K562 (cell line): ENCODE measurements around the gene PCYT1A. TPM values are rescaled to one million over a fixed set of nuclear protein-coding genes. Genes with fewer than 3 reads are reported as not detected.

Experiments
- ARID1B ChIP-seq: fragments of 450-650 bp; IDR thresholded peaks from 2 replicates; pipeline ENCODE4 v1.6.1; 2016; ENCODE audit warnings: antibody characterized with exemption, mild to moderate bottlenecking, inconsistent platforms
- ARNT ChIP-seq, 2 experiments: fragments of 450-650 bp; IDR thresholded peaks; 2 replicates each; pipeline ENCODE4 v1.6.1; 2016; ENCODE audit warnings: mild to moderate bottlenecking in 1 of 2
- BRF1 ChIP-seq: IDR thresholded peaks from 3 replicates; pipeline ENCODE4 v1.6.1; 2011; ENCODE audit warnings: borderline replicate concordance, mild to moderate bottlenecking; ENCODE audit not compliant: insufficient read length; ENCODE audit errors: extremely low read depth
- DMBX1 ChIP-seq: fragments of 250-450 bp; sonication (Bioruptor Pico); IDR thresholded peaks from 2 replicates; pipeline ENCODE4 v1.8.0; 2022; ENCODE audit warnings: inconsistent platforms, mild to moderate bottlenecking, moderate library complexity, borderline replicate concordance
- EGR1 ChIP-seq: fragments of 450-650 bp; conservative IDR thresholded peaks from 2 replicates; pipeline ENCODE4 v1.6.1; 2017; ENCODE audit warnings: mild to moderate bottlenecking
- EHMT2 ChIP-seq: fragments of 450-650 bp; IDR thresholded peaks from 2 replicates; pipeline ENCODE4 v1.6.1; 2018; ENCODE audit warnings: antibody characterized with exemption
- FOXK2 ChIP-seq, 2 experiments: fragments of 450-650 bp; IDR thresholded peaks in 1 of 2; conservative IDR thresholded peaks in 1 of 2; 2 replicates each; pipeline ENCODE4 v1.6.1; 2016; ENCODE audit warnings: low read depth in 2 of 2, mild to moderate bottlenecking in 1 of 2
- MCM7 ChIP-seq, 2 experiments: fragments of 450-650 bp; IDR thresholded peaks; 2 replicates each; pipeline ENCODE4 v1.6.1; 2016 to 2018
- MECOM ChIP-seq: fragments of 250-450 bp; sonication (Bioruptor Pico); IDR thresholded peaks from 2 replicates; pipeline ENCODE4 v1.8.0; 2022; ENCODE audit warnings: inconsistent platforms
- NCOA4 ChIP-seq: fragments of 450-650 bp; IDR thresholded peaks from 2 replicates; pipeline ENCODE4 v1.6.1; 2018; ENCODE audit warnings: mild to moderate bottlenecking; ENCODE audit not compliant: partially characterized antibody
- NFATC3 ChIP-seq: fragments of 450-650 bp; IDR thresholded peaks from 2 replicates; pipeline ENCODE4 v1.6.1; 2017; ENCODE audit warnings: mild to moderate bottlenecking
- NR2C1 ChIP-seq, 2 experiments: fragments of 450-650 bp; IDR thresholded peaks; 2 replicates each; pipeline ENCODE4 v1.6.1; 2017; ENCODE audit warnings: mild to moderate bottlenecking in 2 of 2, antibody characterized with exemption in 1 of 2, inconsistent platforms in 1 of 2, missing compliant biosample characterization in 1 of 2, missing genetic modification characterization in 1 of 2
- NUFIP1 ChIP-seq: fragments of 450-650 bp; IDR thresholded peaks from 2 replicates; pipeline ENCODE4 v1.6.1; 2018; ENCODE audit not compliant: partially characterized antibody
- OTX1 ChIP-seq: fragments of 450-650 bp; formaldehyde crosslinking; IDR thresholded peaks from 2 replicates; pipeline ENCODE4 v1.4.0; 2022; ENCODE audit warnings: mild to moderate bottlenecking
- PHB2 ChIP-seq: fragments of 450-650 bp; IDR thresholded peaks from 2 replicates; pipeline ENCODE4 v1.6.1; 2017; ENCODE audit warnings: low read depth
- PHF20 ChIP-seq: fragments of 450-650 bp; IDR thresholded peaks from 2 replicates; pipeline ENCODE4 v1.6.1; 2018; ENCODE audit not compliant: partially characterized antibody
- SMAD4 ChIP-seq: fragments of 250-450 bp; sonication (Bioruptor Pico); conservative IDR thresholded peaks from 2 replicates; pipeline ENCODE4 v1.8.0; 2021; ENCODE audit warnings: inconsistent platforms, mild to moderate bottlenecking, moderate library complexity
- ZEB2 ChIP-seq: fragments of 450-650 bp; IDR thresholded peaks from 2 replicates; pipeline ENCODE4 v1.6.1; 2016
- polyA plus RNA-seq, 8 experiments: library from polyadenylated mRNA; depleted of rRNA in 4 of 8; stranded (reverse) in 5 of 8; unstranded in 3 of 8; fragments of >200 nt; fragmentation: Nextera tagmentation in 2 of 8; fragmentation: Illumina TruSeq in 1 of 8; extraction: Ambion mirVana in 2 of 8; extraction: Trizol in 1 of 8; gene quantifications; 2 replicates each; pipeline versions ENCODE4 v1.2.1 to v1.2.3, GENCODE V29; 2011 to 2014; ENCODE audit warnings: inconsistent platforms in 1 of 8, missing spikeins in 1 of 8
- total RNA-seq, 7 experiments: library from RNA; depleted of rRNA in 6 of 7; stranded (reverse); fragments of >200 nt in 6 of 7; fragmentation: Illumina TruSeq in 2 of 7; extraction: Trizol in 2 of 7; gene quantifications; 2 replicates each; pipeline versions ENCODE4 v1.2.1 to v1.2.3, GENCODE V29; 2011 to 2021; ENCODE audit warnings: low replicate concordance in 1 of 7
- TF ChIP-seq, protein P1 (sequence below), 2 experiments: fragments of 150-350 bp in 1 of 2; IDR thresholded peaks; 2 replicates each; pipeline ENCODE4 v1.6.1; 2012 to 2016; ENCODE audit warnings: low read depth in 2 of 2, low read length in 2 of 2, mild to moderate bottlenecking in 1 of 2, moderate library complexity in 1 of 2
- TF ChIP-seq, protein P2 (sequence below): fragments of 450-650 bp; formaldehyde crosslinking; IDR thresholded peaks from 2 replicates; pipeline ENCODE4 v1.4.0; 2022; ENCODE audit warnings: missing genetic modification characterization
- TF ChIP-seq, protein P3 (sequence below): fragments of 450-650 bp; conservative IDR thresholded peaks from 2 replicates; pipeline ENCODE4 v1.6.1; 2016; ENCODE audit warnings: missing genetic modification characterization, low read depth, mild to moderate bottlenecking, missing compliant biosample characterization, moderate library complexity
- TF ChIP-seq, protein P4 (sequence below): fragments of 450-650 bp; formaldehyde crosslinking; IDR thresholded peaks from 2 replicates; pipeline ENCODE4 v1.4.0; 2022; ENCODE audit warnings: missing genetic modification characterization

PCYT1A gene
- total and polyA plus RNA-seq, 9 of the 15 experiments (the other 6 are each of a cell fraction or from before 2014, with no cell fraction given): 13.4 to 62.8 (median 49.4) TPM

DNA sequence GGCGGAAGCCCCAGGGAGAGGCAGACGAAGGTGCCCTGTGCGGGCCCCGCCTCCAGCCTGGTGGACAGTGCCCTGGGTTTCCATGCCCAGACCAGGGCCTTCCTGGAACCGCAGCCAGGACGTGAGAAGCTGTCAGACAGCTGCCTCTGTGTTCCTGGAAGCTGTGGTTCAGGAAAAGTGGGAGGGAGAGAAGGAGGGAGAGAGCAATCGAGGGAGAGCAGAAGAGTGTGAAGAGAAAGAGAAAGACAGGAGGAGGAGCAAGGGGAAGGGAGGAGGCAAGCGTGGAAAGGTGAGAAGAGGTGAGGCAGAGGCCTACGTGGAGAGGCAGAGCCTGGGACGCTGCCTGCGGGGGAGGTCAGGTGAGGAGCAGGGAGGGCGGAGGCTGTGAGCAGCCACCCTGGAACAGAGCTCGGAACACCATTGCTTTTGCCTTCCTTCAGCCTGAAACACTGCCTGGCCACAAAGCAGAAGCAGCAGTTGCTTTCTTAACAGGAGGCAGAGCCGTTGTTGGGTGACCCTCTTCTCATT lies 94.9 kb downstream of the PCYT1A start (continued):
- TF ChIP-seq SMAD4 (0 out of 2 replicates have a peak, but pooled peaks have one; percentile 28), NCOA4 (peak; percentile 68), PHB2 (peak; percentile 55; the same call in 1 of the 2 replicates), OTX1 (peak; percentile 77; the same call in 1 of the 2 replicates), FOXK2 (conservative IDR thresholded peaks at IDR 0.05 in 1 of 2, IDR thresholded peaks at IDR 0.05 in 1 of 2; ENCODE audit: low read depth in 2 of 2) (0 out of 4 replicates have a peak, but pooled peaks of 1 of the 2 experiments have one; percentile 28), EHMT2 (0 out of 2 replicates have a peak, but pooled peaks have one; percentile 13), MECOM (CRISPR knock-in tag) (no peak), ARNT (IDR thresholded peaks at IDR 0.05) (0 out of 4 replicates have a peak, but pooled peaks of 1 of the 2 experiments have one; percentile 24), NFATC3 (no peak), BRF1 (no peak), DMBX1 (CRISPR knock-in tag) (0 out of 2 replicates have a peak, but pooled peaks have one; percentile 24), ZEB2 (peak; percentile 86), NR2C1 (IDR thresholded peaks at IDR 0.05) (no peak), NR2C1 (tag; IDR thresholded peaks at IDR 0.05) (0 out of 2 replicates have a peak, but pooled peaks have one; percentile 24), NUFIP1 (no peak), PHF20 (peak; percentile 62), EGR1 (0 out of 2 replicates have a peak, but pooled peaks have one; percentile 20), MCM7 (IDR thresholded peaks at IDR 0.05) (no peak), ARID1B (peak; percentile 53)
- TF ChIP-seq, protein P1, sequence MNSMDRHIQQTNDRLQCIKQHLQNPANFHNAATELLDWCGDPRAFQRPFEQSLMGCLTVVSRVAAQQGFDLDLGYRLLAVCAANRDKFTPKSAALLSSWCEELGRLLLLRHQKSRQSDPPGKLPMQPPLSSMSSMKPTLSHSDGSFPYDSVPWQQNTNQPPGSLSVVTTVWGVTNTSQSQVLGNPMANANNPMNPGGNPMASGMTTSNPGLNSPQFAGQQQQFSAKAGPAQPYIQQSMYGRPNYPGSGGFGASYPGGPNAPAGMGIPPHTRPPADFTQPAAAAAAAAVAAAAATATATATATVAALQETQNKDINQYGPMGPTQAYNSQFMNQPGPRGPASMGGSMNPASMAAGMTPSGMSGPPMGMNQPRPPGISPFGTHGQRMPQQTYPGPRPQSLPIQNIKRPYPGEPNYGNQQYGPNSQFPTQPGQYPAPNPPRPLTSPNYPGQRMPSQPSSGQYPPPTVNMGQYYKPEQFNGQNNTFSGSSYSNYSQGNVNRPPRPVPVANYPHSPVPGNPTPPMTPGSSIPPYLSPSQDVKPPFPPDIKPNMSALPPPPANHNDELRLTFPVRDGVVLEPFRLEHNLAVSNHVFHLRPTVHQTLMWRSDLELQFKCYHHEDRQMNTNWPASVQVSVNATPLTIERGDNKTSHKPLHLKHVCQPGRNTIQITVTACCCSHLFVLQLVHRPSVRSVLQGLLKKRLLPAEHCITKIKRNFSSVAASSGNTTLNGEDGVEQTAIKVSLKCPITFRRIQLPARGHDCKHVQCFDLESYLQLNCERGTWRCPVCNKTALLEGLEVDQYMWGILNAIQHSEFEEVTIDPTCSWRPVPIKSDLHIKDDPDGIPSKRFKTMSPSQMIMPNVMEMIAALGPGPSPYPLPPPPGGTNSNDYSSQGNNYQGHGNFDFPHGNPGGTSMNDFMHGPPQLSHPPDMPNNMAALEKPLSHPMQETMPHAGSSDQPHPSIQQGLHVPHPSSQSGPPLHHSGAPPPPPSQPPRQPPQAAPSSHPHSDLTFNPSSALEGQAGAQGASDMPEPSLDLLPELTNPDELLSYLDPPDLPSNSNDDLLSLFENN (IDR thresholded peaks at IDR 0.05; ENCODE audit: low read depth in 2 of 2, low read length in 2 of 2): no peak
- TF ChIP-seq, protein P2, sequence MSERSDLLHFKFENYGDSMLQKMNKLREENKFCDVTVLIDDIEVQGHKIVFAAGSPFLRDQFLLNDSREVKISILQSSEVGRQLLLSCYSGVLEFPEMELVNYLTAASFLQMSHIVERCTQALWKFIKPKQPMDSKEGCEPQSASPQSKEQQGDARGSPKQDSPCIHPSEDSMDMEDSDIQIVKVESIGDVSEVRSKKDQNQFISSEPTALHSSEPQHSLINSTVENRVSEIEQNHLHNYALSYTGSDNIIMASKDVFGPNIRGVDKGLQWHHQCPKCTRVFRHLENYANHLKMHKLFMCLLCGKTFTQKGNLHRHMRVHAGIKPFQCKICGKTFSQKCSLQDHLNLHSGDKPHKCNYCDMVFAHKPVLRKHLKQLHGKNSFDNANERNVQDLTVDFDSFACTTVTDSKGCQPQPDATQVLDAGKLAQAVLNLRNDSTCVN: peak; percentile 92
- TF ChIP-seq, protein P3, sequence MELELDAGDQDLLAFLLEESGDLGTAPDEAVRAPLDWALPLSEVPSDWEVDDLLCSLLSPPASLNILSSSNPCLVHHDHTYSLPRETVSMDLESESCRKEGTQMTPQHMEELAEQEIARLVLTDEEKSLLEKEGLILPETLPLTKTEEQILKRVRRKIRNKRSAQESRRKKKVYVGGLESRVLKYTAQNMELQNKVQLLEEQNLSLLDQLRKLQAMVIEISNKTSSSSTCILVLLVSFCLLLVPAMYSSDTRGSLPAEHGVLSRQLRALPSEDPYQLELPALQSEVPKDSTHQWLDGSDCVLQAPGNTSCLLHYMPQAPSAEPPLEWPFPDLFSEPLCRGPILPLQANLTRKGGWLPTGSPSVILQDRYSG (tag): no peak
- TF ChIP-seq, protein P4, sequence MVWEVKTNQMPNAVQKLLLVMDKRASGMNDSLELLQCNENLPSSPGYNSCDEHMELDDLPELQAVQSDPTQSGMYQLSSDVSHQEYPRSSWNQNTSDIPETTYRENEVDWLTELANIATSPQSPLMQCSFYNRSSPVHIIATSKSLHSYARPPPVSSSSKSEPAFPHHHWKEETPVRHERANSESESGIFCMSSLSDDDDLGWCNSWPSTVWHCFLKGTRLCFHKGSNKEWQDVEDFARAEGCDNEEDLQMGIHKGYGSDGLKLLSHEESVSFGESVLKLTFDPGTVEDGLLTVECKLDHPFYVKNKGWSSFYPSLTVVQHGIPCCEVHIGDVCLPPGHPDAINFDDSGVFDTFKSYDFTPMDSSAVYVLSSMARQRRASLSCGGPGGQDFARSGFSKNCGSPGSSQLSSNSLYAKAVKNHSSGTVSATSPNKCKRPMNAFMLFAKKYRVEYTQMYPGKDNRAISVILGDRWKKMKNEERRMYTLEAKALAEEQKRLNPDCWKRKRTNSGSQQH (CRISPR knock-in tag): 0 out of 2 replicates have a peak, but pooled peaks have one; percentile 57
